ENCODE measurements around the gene SLC6A20. TPM values are rescaled to one million over a fixed set of nuclear protein-coding genes. Genes with fewer than 3 reads are reported as not detected.

Gene SLC6A20
- total RNA-seq, 1 experiment from 2014 or later, result 0.09 TPM

- H4K91ac ChIP-seq (ENCODE audit: insufficient read length, low read depth, low read length), result no peak overlapping the region
- H3K14ac ChIP-seq (ENCODE audit: insufficient read depth, low read length), result no peak overlapping the region
- no peaks in the 10 kb centered on the region; the same call in 1 of the 2 replicates for H3K4me1 ChIP-seq (ENCODE audit: insufficient read depth, low read length)
- TF ChIP-seq CTCF (conservative IDR thresholded peaks at IDR 0.05), result no peak
- no peak overlapping the region for H3K4ac ChIP-seq (ENCODE audit: low read depth, low read length)
- H2BK20ac ChIP-seq (ENCODE audit: low read depth, low read length, poor library complexity, severe bottlenecking), result no peak overlapping the region
- H4K8ac ChIP-seq (replicated peaks; ENCODE audit: insufficient read length, low read depth, low read length), result no peak overlapping the region
- Mint-ChIP-seq H3K27me3 (ENCODE audit: low read depth) (no peaks in the 10 kb centered on the region), H3K27ac (peak overlapping the region in 2 of 3 experiments; percentile 39 to 49; a peak in 2 of 7 replicates), H3K36me3 (ENCODE audit: insufficient read depth in 1 of 3, low read depth in 3 of 3) (peaks cover 9 to 45% (median 41%) of the 10 kb centered on the region in 3 experiments; a peak in 5 of 7 replicates), H3K4me1 (peaks cover 0 to 3% of the 10 kb centered on the region in 2 experiments; a peak in 1 of 4 replicates), H3K4me3 (no peak overlapping the region), H3K9me3 (no peaks in the 10 kb centered on the region)
- H3K18ac ChIP-seq (ENCODE audit: insufficient read length, low read depth, low read length), result no peak overlapping the region
- H3K9ac ChIP-seq (ENCODE audit: extremely low read depth, insufficient read length, low read length), result no peak overlapping the region
- no peak overlapping the region for H2BK15ac ChIP-seq (ENCODE audit: low read depth, low read length)
- no peak overlapping the region for H2BK120ac ChIP-seq (ENCODE audit: low read depth, low read length, poor library complexity, severe bottlenecking)
- no peak for DNase-seq
- H2AK5ac ChIP-seq (ENCODE audit: insufficient read length, low read length), result no peak overlapping the region
- no peaks in the 10 kb centered on the region for H3K9me3 ChIP-seq (ENCODE audit: control insufficient read depth, low read depth, low read length)
- H3K27ac ChIP-seq (ENCODE audit: insufficient read length, low read depth, low read length), result no peak overlapping the region
- H4K5ac ChIP-seq (ENCODE audit: insufficient read length, low read depth, low read length), result no peak overlapping the region
- no peak overlapping the region for H2BK12ac ChIP-seq (ENCODE audit: insufficient read length, low read depth, low read length)
- peaks cover 2% of the 10 kb centered on the region for H4K20me1 ChIP-seq (ENCODE audit: control insufficient read depth, insufficient read depth, insufficient read length)
- H3K56ac ChIP-seq (ENCODE audit: insufficient read length, low read depth, low read length), result no peak overlapping the region
- H3K79me1 ChIP-seq (ENCODE audit: insufficient read depth, low read depth, low read length, poor library complexity, severe bottlenecking), result peaks cover 2% of the 10 kb centered on the region
- H3T11ph ChIP-seq (ENCODE audit: low read length), result no peak overlapping the region
- no peak overlapping the region for H3K23ac ChIP-seq (ENCODE audit: insufficient read length, low read depth, low read length)
- WGBS (ENCODE audit: extremely low coverage, insufficient read length, low lambda C conversion rate), result no CpG with 5 or more reads among the region's 3 CpGs
- H3K4me2 ChIP-seq (ENCODE audit: insufficient read depth, insufficient read length, low read length), result no peak overlapping the region
- no peak overlapping the region for H2AFZ ChIP-seq (ENCODE audit: low read length)
- no peaks in the 10 kb centered on the region for H3K23me2 ChIP-seq (ENCODE audit: insufficient read length, low read depth, low read length, poor library complexity, severe bottlenecking)
- no peaks in the 10 kb centered on the region for H3K79me2 ChIP-seq (ENCODE audit: insufficient read depth, low read length)
- H3K27me3 ChIP-seq (ENCODE audit: insufficient read depth, low read length), result no peaks in the 10 kb centered on the region
- H2BK5ac ChIP-seq (ENCODE audit: insufficient read length, low read length), result no peak overlapping the region
Observed at GRCh38 chr3:45716790-45717336, 79.5 kb downstream of the SLC6A20 start.
